ENCODE data around the gene ANKRD11.

Gene ANKRD11

GRCh38 chr16:89473791-89474414 is 16.5 kb downstream of the ANKRD11 start:
- peaks cover 98% of the 10 kb centered on the region for H3K79me2 ChIP-seq (ENCODE audit: low read length)
- H3K9ac ChIP-seq (ENCODE audit: low read length): no peak overlapping the region
- H3F3A ChIP-seq (ENCODE audit: insufficient read depth, low read length): no peaks in the 10 kb centered on the region
- peaks cover 57% of the 10 kb centered on the region for H4K20me1 ChIP-seq (ENCODE audit: insufficient read depth, low read length)
- no peak for DNase-seq
- H3K4me3 ChIP-seq (ENCODE audit: low read length): no peak overlapping the region
- H3K27ac ChIP-seq (ENCODE audit: low read length): no peak overlapping the region
- no peaks in the 10 kb centered on the region for H3K4me1 ChIP-seq (ENCODE audit: low read length)
- no peaks in the 10 kb centered on the region for H3K27me3 ChIP-seq (replicated peaks; ENCODE audit: insufficient read depth, low read length)
- H3K4me2 ChIP-seq (ENCODE audit: low read depth, low read length): no peak overlapping the region
- no peaks in the 10 kb centered on the region for H3K36me3 ChIP-seq (replicated peaks; ENCODE audit: insufficient read depth, low read length)
- no peak for TF ChIP-seq EZH2 (optimal IDR thresholded peaks at IDR 0.05; ENCODE audit: low read depth, low read length)
- H3K9me3 ChIP-seq (replicated peaks; ENCODE audit: insufficient read depth, low read length): no peaks in the 10 kb centered on the region
- H2AFZ ChIP-seq (ENCODE audit: low read length): no peak overlapping the region
- H3K9me2 ChIP-seq (replicated peaks; ENCODE audit: insufficient read depth, low read length): no peaks in the 10 kb centered on the region

GRCh38 chr16:89473136-89473712 is 17.1 kb downstream of the ANKRD11 start:
- no peak overlapping the region for H2AFZ ChIP-seq (ENCODE audit: low read length)
- no peaks in the 10 kb centered on the region for H3K9me3 ChIP-seq (replicated peaks; ENCODE audit: insufficient read depth, low read length)
- peaks cover 54% of the 10 kb centered on the region for H4K20me1 ChIP-seq (ENCODE audit: insufficient read depth, low read length)
- no peaks in the 10 kb centered on the region for H3K9me2 ChIP-seq (replicated peaks; ENCODE audit: insufficient read depth, low read length)
- TF ChIP-seq EZH2phosphoT487 (IDR thresholded peaks at IDR 0.05; ENCODE audit: low read length): no peak
- no peak for TF ChIP-seq CTCF (IDR thresholded peaks at IDR 0.05; ENCODE audit: low read length)
- TF ChIP-seq EZH2 (optimal IDR thresholded peaks at IDR 0.05; ENCODE audit: low read depth, low read length): no peak
- no peaks in the 10 kb centered on the region for H3F3A ChIP-seq (ENCODE audit: insufficient read depth, low read length)
- H3K9ac ChIP-seq (ENCODE audit: low read length): no peak overlapping the region
- H3K36me3 ChIP-seq (replicated peaks; ENCODE audit: insufficient read depth, low read length): no peaks in the 10 kb centered on the region
- H3K27me3 ChIP-seq (replicated peaks; ENCODE audit: insufficient read depth, low read length): no peaks in the 10 kb centered on the region
- no peak overlapping the region for H3K4me2 ChIP-seq (ENCODE audit: low read depth, low read length)
- H3K79me2 ChIP-seq (ENCODE audit: low read length): peaks cover 98% of the 10 kb centered on the region
- H3K4me3 ChIP-seq (ENCODE audit: low read length): no peak overlapping the region
- no peak overlapping the region for H3K27ac ChIP-seq (ENCODE audit: low read length)
- no peaks in the 10 kb centered on the region for H3K4me1 ChIP-seq (ENCODE audit: low read length)
- no peak for DNase-seq

- H3K9ac ChIP-seq (ENCODE audit: low read length): no peak overlapping the region
- H4K20me1 ChIP-seq (ENCODE audit: insufficient read depth, low read length): peaks cover 50% of the 10 kb centered on the region
- H3K4me3 ChIP-seq (ENCODE audit: low read length): no peak overlapping the region
- H2AFZ ChIP-seq (ENCODE audit: low read length): no peak overlapping the region
- H3K9me2 ChIP-seq (replicated peaks; ENCODE audit: insufficient read depth, low read length): no peaks in the 10 kb centered on the region
- H3F3A ChIP-seq (ENCODE audit: insufficient read depth, low read length): no peaks in the 10 kb centered on the region
- no peak overlapping the region for H3K4me2 ChIP-seq (ENCODE audit: low read depth, low read length)
- no peaks in the 10 kb centered on the region for H3K9me3 ChIP-seq (replicated peaks; ENCODE audit: insufficient read depth, low read length)
- no peak overlapping the region for H3K27ac ChIP-seq (ENCODE audit: low read length)
- no peak for TF ChIP-seq EZH2phosphoT487 (IDR thresholded peaks at IDR 0.05; ENCODE audit: low read length)
- TF ChIP-seq CTCF (IDR thresholded peaks at IDR 0.05; ENCODE audit: low read length): no peak
- no peak for TF ChIP-seq EZH2 (optimal IDR thresholded peaks at IDR 0.05; ENCODE audit: low read depth, low read length)
- H3K27me3 ChIP-seq (replicated peaks; ENCODE audit: insufficient read depth, low read length): no peaks in the 10 kb centered on the region
- H3K4me1 ChIP-seq (ENCODE audit: low read length): no peaks in the 10 kb centered on the region
- H3K36me3 ChIP-seq (replicated peaks; ENCODE audit: insufficient read depth, low read length): no peaks in the 10 kb centered on the region
- peaks cover 98% of the 10 kb centered on the region for H3K79me2 ChIP-seq (ENCODE audit: low read length)
- DNase-seq: no peak
Observed at GRCh38 chr16:89472711-89473075, 17.7 kb downstream of the ANKRD11 start.

GRCh38 chr16:89467382-89467781 is 23.0 kb downstream of the ANKRD11 start:
- H3K9me2 ChIP-seq (replicated peaks; ENCODE audit: insufficient read depth, low read length): no peaks in the 10 kb centered on the region
- no peak overlapping the region for H2AFZ ChIP-seq (ENCODE audit: low read length)
- no peaks in the 10 kb centered on the region for H3F3A ChIP-seq (ENCODE audit: insufficient read depth, low read length)
- H3K27me3 ChIP-seq (replicated peaks; ENCODE audit: insufficient read depth, low read length): no peaks in the 10 kb centered on the region
- H3K79me2 ChIP-seq (ENCODE audit: low read length): peaks cover 86% of the 10 kb centered on the region
- H3K36me3 ChIP-seq (replicated peaks; ENCODE audit: insufficient read depth, low read length): no peaks in the 10 kb centered on the region
- H4K20me1 ChIP-seq (ENCODE audit: insufficient read depth, low read length): peaks cover 11% of the 10 kb centered on the region
- TF ChIP-seq EZH2phosphoT487 (IDR thresholded peaks at IDR 0.05; ENCODE audit: low read length) (no peak), EZH2 (optimal IDR thresholded peaks at IDR 0.05; ENCODE audit: low read depth, low read length) (no peak), CTCF (IDR thresholded peaks at IDR 0.05; ENCODE audit: low read length) (no peak)
- no peaks in the 10 kb centered on the region for H3K9me3 ChIP-seq (replicated peaks; ENCODE audit: insufficient read depth, low read length)
- H3K4me2 ChIP-seq (ENCODE audit: low read depth, low read length): no peak overlapping the region
- no peak overlapping the region for H3K27ac ChIP-seq (ENCODE audit: low read length)
- DNase-seq: no peak
- H3K4me1 ChIP-seq (ENCODE audit: low read length): no peaks in the 10 kb centered on the region
- H3K4me3 ChIP-seq (ENCODE audit: low read length): no peak overlapping the region
- no peak overlapping the region for H3K9ac ChIP-seq (ENCODE audit: low read length)

Measured in MM.1S (cell line).